H1 (cell line): ENCODE data around the gene ADAMTS9. TPM values are rescaled to one million over a fixed set of nuclear protein-coding genes. Genes with fewer than 3 reads are reported as not detected.

Experiments
- CTCF ChIA-PET: fragments of 300-600 bp; sonication (Branson Sonifier 250); formaldehyde crosslinking; loops from one replicate; lab custom pipeline; 2021; ENCODE audit not compliant: partially characterized antibody; lab: Charles Lee
- POLR2A ChIA-PET: fragments of 300-600 bp; sonication (Branson Sonifier 250); formaldehyde crosslinking; loops from one replicate; lab custom pipeline; 2021; ENCODE audit warnings: inconsistent platforms; ENCODE audit not compliant: partially characterized antibody; lab: Charles Lee
- DNase-seq, 2 experiments: peaks; one replicate each; pipeline versions ENCODE4 v3.0.0 to v3.0.0-alpha.2; 2010 to 2022; ENCODE audit warnings: low spot score in 2 of 2, low read depth in 1 of 2, mixed read lengths in 1 of 2
- FAIRE-seq: peaks from 2 replicates; lab custom pipeline; 2011; peaks lifted over from hg19 to GRCh38; lab: Jason Lieb, UNC
- H2AFZ ChIP-seq: 2 replicates; pipeline ENCODE4 v1.8.1; 2012; ENCODE audit warnings: low read length, inconsistent platforms
- H2AK5ac ChIP-seq: 2 replicates; pipeline ENCODE4 v1.6.1; 2013; ENCODE audit warnings: low read depth, low read length
- H2BK120ac ChIP-seq: replicated peaks from 2 replicates; pipeline ENCODE3; 2013; ENCODE audit warnings: low read depth, low read length, inconsistent platforms
- H2BK12ac ChIP-seq: 2 replicates; pipeline ENCODE4 v1.6.1; 2013; ENCODE audit warnings: low read depth, low read length
- H2BK15ac ChIP-seq: 2 replicates; pipeline ENCODE4 v1.6.1; 2013; ENCODE audit warnings: low read length
- H2BK20ac ChIP-seq: 2 replicates; pipeline ENCODE4 v1.6.1; 2013; ENCODE audit warnings: low read length
- H2BK5ac ChIP-seq: 2 replicates; pipeline ENCODE4 v1.6.1; 2013; ENCODE audit warnings: low read depth, low read length
- H3K14ac ChIP-seq: 2 replicates; pipeline ENCODE4 v1.6.1; 2013; ENCODE audit warnings: inconsistent platforms; ENCODE audit not compliant: insufficient read length
- H3K18ac ChIP-seq: 2 replicates; pipeline ENCODE4 v1.6.1; 2013; ENCODE audit warnings: low read length; ENCODE audit errors: extremely low read depth
- H3K23ac ChIP-seq: 2 replicates; pipeline ENCODE4 v1.6.1; 2013; ENCODE audit warnings: inconsistent platforms; ENCODE audit not compliant: insufficient read length
- H3K23me2 ChIP-seq: 2 replicates; pipeline ENCODE4 v1.6.1; 2013; ENCODE audit warnings: low read depth, low read length
- H3K27ac ChIP-seq: 2 replicates; pipeline ENCODE4 v1.6.1; 2011; ENCODE audit warnings: low read depth, low read length, inconsistent platforms
- H3K27me3 ChIP-seq, 4 experiments: replicated peaks in 1 of 4; 1 replicate in 1 of 4; 2 replicates in 3 of 4; pipeline versions ENCODE4 v1.6.1 to v1.8.1; 2011 to 2013; ENCODE audit warnings: low read length in 3 of 4, mild to moderate bottlenecking in 3 of 4, inconsistent platforms in 2 of 4, mixed read lengths in 2 of 4, moderate library complexity in 1 of 4; ENCODE audit not compliant: control insufficient read depth in 3 of 4, insufficient read depth in 3 of 4; ENCODE audit errors: extremely low read depth in 1 of 4
- H3K36me3 ChIP-seq, 4 experiments: 2 replicates each; pipeline versions ENCODE4 v1.6.1 to v1.8.1; 2011 to 2013; ENCODE audit warnings: mild to moderate bottlenecking in 4 of 4, low read length in 3 of 4, moderate library complexity in 2 of 4, control low read depth in 1 of 4, inconsistent platforms in 1 of 4; ENCODE audit not compliant: insufficient read depth in 4 of 4, control insufficient read depth in 2 of 4
- H3K4ac ChIP-seq: replicated peaks from 2 replicates; pipeline ENCODE3; 2013; ENCODE audit warnings: low read length, low read depth, mixed read lengths, inconsistent platforms; ENCODE audit not compliant: insufficient read length
- H3K4me1 ChIP-seq, 4 experiments: replicated peaks in 1 of 4; 1 replicate in 1 of 4; 2 replicates in 3 of 4; pipeline versions ENCODE4 v1.6.1 to v1.8.1; 2011 to 2013; ENCODE audit warnings: low read length in 3 of 4, inconsistent platforms in 2 of 4, mixed read lengths in 1 of 4; ENCODE audit not compliant: insufficient read depth in 4 of 4, control insufficient read depth in 3 of 4
- H3K4me2 ChIP-seq, 2 experiments: 2 replicates each; pipeline versions ENCODE4 v1.6.1 to v1.8.1; 2011 to 2013; ENCODE audit warnings: low read depth in 2 of 2, low read length in 2 of 2, control low read depth in 1 of 2, inconsistent platforms in 1 of 2, mild to moderate bottlenecking in 1 of 2; ENCODE audit not compliant: insufficient read depth in 1 of 2
- H3K4me3 ChIP-seq, 4 experiments: fragments of 200-600, 300-600 bp in 1 of 4; sonication (generic), shearing (Covaris generic), sonication (Bioruptor Twin) in 1 of 4; 2 replicates each; pipeline versions ENCODE4 v1.5.1 to v1.8.1; 2011 to 2016; ENCODE audit warnings: low read length in 4 of 4, low read depth in 3 of 4, control low read depth in 2 of 4, inconsistent platforms in 2 of 4, mild to moderate bottlenecking in 2 of 4, mixed read lengths in 1 of 4, moderate library complexity in 1 of 4; ENCODE audit not compliant: insufficient read depth in 2 of 4; ENCODE audit errors: extremely low read depth in 1 of 4
- H3K56ac ChIP-seq: replicated peaks from 2 replicates; pipeline ENCODE3; 2013; ENCODE audit warnings: low read depth, mild to moderate bottlenecking, mixed read lengths, low read length, inconsistent platforms; ENCODE audit not compliant: insufficient read length
- H3K79me1 ChIP-seq: 2 replicates; pipeline ENCODE4 v1.6.1; 2013; ENCODE audit warnings: low read depth, low read length, control low read depth
- H3K79me2 ChIP-seq, 2 experiments: 2 replicates each; pipeline versions ENCODE4 v1.6.1 to v1.8.1; 2012 to 2013; ENCODE audit warnings: low read length in 2 of 2, mild to moderate bottlenecking in 2 of 2, inconsistent platforms in 1 of 2; ENCODE audit not compliant: insufficient read depth in 2 of 2, control insufficient read depth in 1 of 2
- H3K9ac ChIP-seq, 4 experiments: replicated peaks in 1 of 4; 1 replicate in 1 of 4; 2 replicates in 3 of 4; pipeline versions ENCODE4 v1.6.1 to v1.8.1; 2011 to 2013; ENCODE audit warnings: low read depth in 3 of 4, low read length in 3 of 4, control low read depth in 2 of 4, mild to moderate bottlenecking in 2 of 4, moderate library complexity in 2 of 4, inconsistent platforms in 1 of 4; ENCODE audit errors: extremely low read depth in 1 of 4
- H3K9me3 ChIP-seq, 2 experiments: 2 replicates each; pipeline versions ENCODE4 v1.6.1 to v1.8.1; 2012 to 2013; ENCODE audit warnings: mild to moderate bottlenecking in 2 of 2, moderate library complexity in 2 of 2, control low read depth in 1 of 2, inconsistent platforms in 1 of 2, low read depth in 1 of 2, low read length in 1 of 2, mixed read lengths in 1 of 2; ENCODE audit not compliant: insufficient read depth in 2 of 2
- H4K20me1 ChIP-seq, 2 experiments: replicated peaks in 1 of 2; 2 replicates each; pipeline versions ENCODE3 to v1.8.1; 2011 to 2013; ENCODE audit warnings: inconsistent platforms in 2 of 2, low read length in 2 of 2, mild to moderate bottlenecking in 1 of 2; ENCODE audit not compliant: insufficient read depth in 2 of 2, control insufficient read depth in 1 of 2
- H4K5ac ChIP-seq: 2 replicates; pipeline ENCODE4 v1.6.1; 2013; ENCODE audit warnings: low read length, low read depth, mixed read lengths, inconsistent platforms; ENCODE audit not compliant: insufficient read length
- H4K8ac ChIP-seq: 2 replicates; pipeline ENCODE4 v1.8.0; 2013; ENCODE audit warnings: mild to moderate bottlenecking, moderate library complexity, low read length, inconsistent platforms; ENCODE audit not compliant: insufficient read depth; ENCODE audit errors: extremely low read depth
- H4K91ac ChIP-seq: replicated peaks from 2 replicates; pipeline ENCODE3; 2013; ENCODE audit warnings: low read length, mixed read lengths, inconsistent platforms; ENCODE audit not compliant: insufficient read length
- ATF2 ChIP-seq: IDR thresholded peaks from 2 replicates; pipeline ENCODE4 v1.6.1; 2012; ENCODE audit warnings: low read length, inconsistent platforms
- CBX5 ChIP-seq: fragments of 300-800, 300-1000 bp; sonication (generic); IDR thresholded peaks from 2 replicates; pipeline ENCODE4 v1.7.1; 2016; ENCODE audit warnings: antibody characterized with exemption, low read length, low read depth
- CHD1 ChIP-seq: IDR thresholded peaks from 2 replicates; pipeline ENCODE4 v1.6.1; 2012; ENCODE audit warnings: low read depth, low read length, improper control_type of control experiment
- POLR2A ChIP-seq, 2 experiments: IDR thresholded peaks; 1 replicate in 1 of 2; 2 replicates in 1 of 2; pipeline ENCODE4 v1.6.1; 2011; ENCODE audit warnings: low read depth in 2 of 2, low read length in 2 of 2, mild to moderate bottlenecking in 2 of 2; ENCODE audit errors: control extremely low read depth in 1 of 2
- RFX5 ChIP-seq: IDR thresholded peaks from 2 replicates; pipeline ENCODE4 v1.6.1; 2011; ENCODE audit warnings: low read depth, low read length, improper control_type of control experiment, borderline replicate concordance
- SIRT6 ChIP-seq: IDR thresholded peaks from one replicate; pipeline ENCODE4 v1.7.1; 2012; ENCODE audit warnings: low read length, inconsistent platforms
- WGBS, 2 experiments: shearing (Covaris generic) in 1 of 2; methylation state at CpG; one replicate each; pipeline versions ENCODE4 v1.1.6 to v1.1.7; 2013 to 2015; ENCODE audit warnings: low lambda C conversion rate in 2 of 2, mixed read lengths in 2 of 2, inconsistent platforms in 1 of 2, low coverage in 1 of 2, missing lambda C conversion rate in 1 of 2; ENCODE audit not compliant: insufficient replicate concordance in 2 of 2, insufficient coverage in 1 of 2, insufficient read length in 1 of 2; ENCODE audit errors: extremely low coverage in 1 of 2, missing lambda C conversion rate in 1 of 2; 5-methylcytosine and 5-hydroxymethylcytosine counted together
- polyA plus RNA-seq, 7 experiments: library from polyadenylated mRNA; depleted of rRNA in 3 of 7; stranded (reverse) in 5 of 7; unstranded in 2 of 7; fragments of >200 nt in 5 of 7; fragments of 200-250 nt in 2 of 7; gene quantifications; 1 replicate in 5 of 7; 2 replicates in 1 of 7; 4 replicates in 1 of 7; pipeline versions ENCODE4 v1.2.1 to v1.2.3, GENCODE V29; 2011 to 2013; ENCODE audit warnings: missing spikeins in 2 of 7, mixed read lengths in 2 of 7
- total RNA-seq: library from RNA; stranded (reverse); fragmentation: NEBNext Ultra II Directional; extraction: Animal tissue kit (Norgen Biotek cat#: 25700); gene quantifications from 2 replicates; pipeline ENCODE4 v1.2.1, GENCODE V29; 2021

ADAMTS9 gene
- total and polyA plus RNA-seq, 2 of the 8 experiments (the other 6 are each of a cell fraction or from before 2014, with no cell fraction given): 0.20 to 0.41 TPM

GRCh38 chr3:64552966-64553365, 134.8 kb downstream of the ADAMTS9 start:
- Histone ChIP-seq H3K4me1 (no peaks in the 10 kb centered on the region), H3K23me2 (no peaks in the 10 kb centered on the region; the same call in 1 of the 2 replicates), H3K23ac (no peak overlapping the region), H3K4ac (no peak overlapping the region), H3K18ac (no peak overlapping the region), H3K4me2 (no peak overlapping the region), H3K4me3 (no peak overlapping the region), H4K5ac (no peak overlapping the region), H4K8ac (no peak overlapping the region), H3K79me1 (no peaks in the 10 kb centered on the region), H3K56ac (no peak overlapping the region), H2BK5ac (no peak overlapping the region), H2BK20ac (no peak overlapping the region), H4K20me1 (no peaks in the 10 kb centered on the region), H3K14ac (no peak overlapping the region), H3K36me3 (no peaks in the 10 kb centered on the region), H4K91ac (no peak overlapping the region), H2BK15ac (no peak overlapping the region), H2BK120ac (no peak overlapping the region), H3K9ac (no peak overlapping the region), H3K27ac (no peak overlapping the region), H2AK5ac (no peak overlapping the region), H3K79me2 (no peaks in the 10 kb centered on the region), H2BK12ac (no peak overlapping the region), H2AFZ (no peak overlapping the region), H3K27me3 (no peaks in the 10 kb centered on the region), H3K9me3 (no peaks in the 10 kb centered on the region)
- ChIA-PET POLR2A (interaction anchor here (1.1 kb wide), 1 partner anchor 493 kb away, joined by 3 read pairs; no protein-coding TSS in a partner anchor), CTCF (interaction anchor here (1.4 to 4.5 kb wide), 3 partner anchors 10 to 22 kb away, joined by 3 to 17 read pairs (median 5); no protein-coding TSS in a partner anchor)
- TF ChIP-seq ATF2 (no peak), CBX5 (no peak), CHD1 (no peak), RFX5 (no peak), POLR2A (IDR thresholded peaks at IDR 0.05; ENCODE audit: control extremely low read depth in 1 of 2, low read depth in 2 of 2, low read length in 2 of 2) (no peak), SIRT6 (no peak)
- DNase-seq (no peak), FAIRE-seq (no peak)
- 84% methylated on average over 2 of the region's 2 CpGs; no CpG with 5 or more reads in 1 of the 2 experiments for WGBS, 2 experiments
